Activated naive CD8-positive, alpha-beta T cell treated with anti-CD3 and anti-CD28 coated beads, Interleukin-2, amount 10 ng/mL, durations not matched to agents 7 days and 5 days (primary cell): Measurements from ENCODE around the gene RHD. TPM values are rescaled to one million over a fixed set of nuclear protein-coding genes. Genes with fewer than 3 reads are reported as not detected.
"Not testable (repeated sequence)": the region's sequence is repeated elsewhere in the genome, so short reads cannot be mapped to it uniquely, and the experiment has no call there.

Source experiments
- ATAC-seq: fragments of 150-1000 bp; cut with Tn5 transposase; one replicate; pipeline ENCODE4 v1.10.0; 2021; ENCODE audit warnings: low read depth, moderate library complexity
- POLR2A ChIA-PET: fragments of 350-600 bp; sonication (Branson Sonifier 250); formaldehyde crosslinking; loops from one replicate; lab custom pipeline; 2021; ENCODE audit warnings: antibody characterized with exemption; lab: Charles Lee
- DNase-seq: peaks from one replicate; pipeline ENCODE4 v3.0.0; 2021
- H3K27ac Mint-ChIP-seq: one replicate; pipeline ENCODE4 v1.8.0; 2022; ENCODE audit warnings: mild to moderate bottlenecking, mixed read lengths
- H3K27me3 Mint-ChIP-seq: one replicate; pipeline ENCODE4 v1.8.0; 2022; ENCODE audit warnings: mild to moderate bottlenecking, moderate library complexity, mixed read lengths
- H3K36me3 Mint-ChIP-seq: one replicate; pipeline ENCODE4 v1.8.0; 2021; ENCODE audit warnings: mild to moderate bottlenecking, mixed read lengths
- H3K4me1 Mint-ChIP-seq: one replicate; pipeline ENCODE4 v1.8.0; 2021; ENCODE audit warnings: mixed read lengths
- H3K4me3 Mint-ChIP-seq: one replicate; pipeline ENCODE4 v1.8.0; 2022; ENCODE audit warnings: mild to moderate bottlenecking, moderate library complexity, mixed read lengths
- H3K9me3 Mint-ChIP-seq: one replicate; pipeline ENCODE4 v1.8.0; 2021; ENCODE audit warnings: mixed read lengths
- total RNA-seq, 2 experiments: library from RNA; stranded (reverse); gene quantifications; one replicate each; pipeline ENCODE4 v1.2.3, GENCODE V29; 2021

The RHD gene
- total RNA-seq, 2 experiments from 2014 or later: not detected

GRCh38 chr1:25360596-25361581 lies 88.6 kb downstream of the RHD start:
- H3K9me3 Mint-ChIP-seq: no peaks in the 10 kb centered on the region
- peaks cover 38% of the 10 kb centered on the region for H3K36me3 Mint-ChIP-seq
- ATAC-seq: no peak
- no peak overlapping the region for H3K27ac Mint-ChIP-seq
- peaks cover 35% of the 10 kb centered on the region for H3K4me1 Mint-ChIP-seq
- POLR2A ChIA-PET: no interaction called here
- DNase-seq: no peak
- no peak overlapping the region for H3K4me3 Mint-ChIP-seq
- H3K27me3 Mint-ChIP-seq: no peaks in the 10 kb centered on the region

GRCh38 chr1:25361901-25362300 lies 89.6 kb downstream of the RHD start:
- ATAC-seq: no peak
- Mint-ChIP-seq H3K36me3 (peaks cover 32% of the 10 kb centered on the region), H3K27me3 (no peaks in the 10 kb centered on the region), H3K9me3 (no peaks in the 10 kb centered on the region), H3K27ac (no peak overlapping the region), H3K4me1 (peaks cover 25% of the 10 kb centered on the region), H3K4me3 (no peak overlapping the region)
- POLR2A ChIA-PET: no interaction called here
- DNase-seq: no peak

DNA sequence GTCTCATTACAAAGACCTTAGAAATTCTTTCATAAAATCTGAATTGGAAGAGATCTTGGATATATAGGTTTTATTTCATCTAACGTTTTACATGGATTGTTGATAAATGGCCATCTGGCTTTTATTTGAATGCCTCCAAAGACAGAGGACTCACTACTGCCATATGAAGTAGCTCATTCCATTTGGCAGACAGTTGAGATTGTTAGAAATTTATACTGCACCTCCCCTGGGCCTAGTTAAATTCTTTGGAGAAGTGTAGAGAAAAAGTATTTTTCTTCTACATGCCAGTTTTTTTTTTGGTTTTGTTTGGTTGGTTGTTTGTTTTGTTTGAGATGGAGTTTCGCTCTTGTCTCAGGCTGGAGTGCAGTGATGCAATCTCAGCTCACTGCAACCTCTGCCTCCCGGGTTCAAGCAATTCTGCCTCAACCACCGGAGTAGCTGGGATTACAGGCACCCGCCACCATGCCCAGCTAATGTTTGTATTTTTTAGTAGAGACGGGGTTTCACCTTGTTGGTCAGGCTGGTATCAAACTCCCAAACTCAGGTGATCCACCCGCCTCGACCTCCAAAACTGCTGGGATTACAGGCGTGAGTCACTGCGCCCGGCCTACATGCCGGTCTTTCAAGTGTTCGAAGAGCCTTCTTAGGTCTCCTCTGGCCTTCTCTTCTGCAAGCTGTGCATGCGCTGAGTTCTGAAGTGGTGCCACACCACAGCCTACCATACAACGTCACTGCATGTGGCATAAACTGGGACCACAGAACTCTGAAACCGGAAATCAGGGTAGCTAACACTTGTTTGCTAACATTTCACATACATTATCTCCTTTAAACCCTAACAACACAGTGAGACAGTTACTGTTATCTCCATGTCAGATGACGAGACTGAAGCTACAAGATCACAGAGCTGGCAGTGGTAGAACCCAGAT lies 90.6 kb downstream of the RHD start:
- H3K9me3 Mint-ChIP-seq, H3K27me3 Mint-ChIP-seq, POLR2A ChIA-PET, H3K27ac Mint-ChIP-seq, DNase-seq, H3K4me3 Mint-ChIP-seq: not testable (repeated sequence)
- H3K4me1 Mint-ChIP-seq: peaks cover 17% of the 10 kb centered on the region
- ATAC-seq: peak; percentile 60
- peaks cover 24% of the 10 kb centered on the region for H3K36me3 Mint-ChIP-seq

GRCh38 chr1:25369241-25369640 lies 96.9 kb downstream of the RHD start:
- no peaks in the 10 kb centered on the region for H3K4me1 Mint-ChIP-seq
- POLR2A ChIA-PET: no interaction called here
- H3K9me3 Mint-ChIP-seq: no peaks in the 10 kb centered on the region
- no peak overlapping the region for H3K27ac Mint-ChIP-seq
- H3K4me3 Mint-ChIP-seq: no peak overlapping the region
- DNase-seq: no peak
- H3K27me3 Mint-ChIP-seq: no peaks in the 10 kb centered on the region
- no peak for ATAC-seq
- no peaks in the 10 kb centered on the region for H3K36me3 Mint-ChIP-seq

DNA sequence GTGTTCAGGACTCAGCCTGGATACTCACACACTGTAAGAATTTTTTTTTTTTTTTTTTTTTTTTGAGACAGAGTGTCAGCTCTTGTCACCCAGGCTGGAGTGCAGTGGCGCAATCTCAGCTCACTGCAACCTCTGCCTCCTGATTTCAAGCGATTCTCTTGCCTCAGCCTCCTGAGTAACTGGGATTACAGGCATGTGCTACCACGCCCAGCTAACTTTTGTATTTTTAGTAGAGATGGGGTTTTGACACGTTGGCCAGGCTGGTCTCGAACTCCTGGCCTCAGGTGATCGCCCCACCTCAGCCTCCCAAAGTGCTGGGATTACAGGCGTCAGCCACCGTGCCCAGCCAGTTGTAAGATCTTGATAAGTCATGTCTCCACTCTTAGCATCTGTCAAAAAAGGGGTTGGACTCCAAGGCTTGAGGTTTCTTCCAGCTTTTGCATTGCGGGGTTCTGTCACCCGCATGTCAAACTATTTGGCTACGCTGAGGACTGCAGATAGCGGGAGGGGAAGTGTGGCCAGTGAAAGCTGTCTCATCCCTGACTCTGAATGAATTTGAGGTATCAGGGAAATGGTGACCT lies 97.5 kb downstream of the RHD start:
- H3K27ac Mint-ChIP-seq, H3K36me3 Mint-ChIP-seq, H3K4me1 Mint-ChIP-seq, DNase-seq, H3K4me3 Mint-ChIP-seq, H3K27me3 Mint-ChIP-seq, ATAC-seq, H3K9me3 Mint-ChIP-seq: not testable (repeated sequence)
- POLR2A ChIA-PET: interaction anchor here (0.6 kb wide), 1 partner anchor 168 kb away, joined by 3 read pairs; no protein-coding TSS in a partner anchor

- H3K27me3 Mint-ChIP-seq, ATAC-seq, POLR2A ChIA-PET, DNase-seq, H3K4me1 Mint-ChIP-seq, H3K4me3 Mint-ChIP-seq, H3K36me3 Mint-ChIP-seq, H3K27ac Mint-ChIP-seq, H3K9me3 Mint-ChIP-seq: not testable (repeated sequence)
These were observed 99.4 kb downstream of the RHD start for GRCh38 chr1:25371757-25372156.

DNA sequence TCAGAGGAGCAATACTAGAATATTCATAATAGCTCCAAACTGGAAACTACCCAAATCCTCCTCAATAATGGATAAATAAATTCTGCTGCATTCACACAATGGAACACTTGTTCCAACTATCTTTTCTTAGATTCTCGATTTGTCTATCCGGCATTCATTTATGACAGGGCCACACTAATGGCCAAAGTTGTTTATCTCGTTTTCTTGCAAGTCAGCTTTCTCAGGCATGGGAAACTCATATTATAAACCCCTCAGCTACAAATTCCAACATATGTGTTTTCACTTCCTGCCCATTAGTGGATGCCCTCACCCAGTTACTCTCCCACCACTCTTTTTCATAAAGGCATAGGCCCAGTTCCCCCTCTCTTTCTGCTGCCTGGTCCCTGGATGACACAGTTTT lies 106.1 kb downstream of the RHD start:
- H3K36me3 Mint-ChIP-seq, H3K4me1 Mint-ChIP-seq, DNase-seq, H3K27ac Mint-ChIP-seq, H3K4me3 Mint-ChIP-seq, ATAC-seq, POLR2A ChIA-PET, H3K9me3 Mint-ChIP-seq: not testable (repeated sequence)
- H3K27me3 Mint-ChIP-seq: peaks cover 16% of the 10 kb centered on the region

Other genes starting within 250 kb of the RHD start
- gene SYF2, start 40.0 kb upstream of the RHD start, total RNA-seq: 10 to 100 TPM; 50.1 to 52.9 TPM
- 100 to 1,000 TPM; 292 to 305 TPM for gene RSRP1, start 25.1 kb upstream of the RHD start, total RNA-seq
- 100 to 1,000 TPM; 118 to 121 TPM for gene TMEM50A, start 65.8 kb downstream of the RHD start, total RNA-seq
- gene RHCE, start 148.3 kb downstream of the RHD start, total RNA-seq: under 1 TPM; 0.17 to 0.25 TPM
- 10 to 100 TPM; 20.6 to 21.1 TPM for gene MACO1, start 158.4 kb downstream of the RHD start, total RNA-seq